ENCODE measurements around the gene LRRK1. TPM values are rescaled to one million over a fixed set of nuclear protein-coding genes. Genes with fewer than 3 reads are reported as not detected.

LRRK1 gene
- total RNA-seq, 1 donor from 2014 or later = 4.8 TPM

DNA sequence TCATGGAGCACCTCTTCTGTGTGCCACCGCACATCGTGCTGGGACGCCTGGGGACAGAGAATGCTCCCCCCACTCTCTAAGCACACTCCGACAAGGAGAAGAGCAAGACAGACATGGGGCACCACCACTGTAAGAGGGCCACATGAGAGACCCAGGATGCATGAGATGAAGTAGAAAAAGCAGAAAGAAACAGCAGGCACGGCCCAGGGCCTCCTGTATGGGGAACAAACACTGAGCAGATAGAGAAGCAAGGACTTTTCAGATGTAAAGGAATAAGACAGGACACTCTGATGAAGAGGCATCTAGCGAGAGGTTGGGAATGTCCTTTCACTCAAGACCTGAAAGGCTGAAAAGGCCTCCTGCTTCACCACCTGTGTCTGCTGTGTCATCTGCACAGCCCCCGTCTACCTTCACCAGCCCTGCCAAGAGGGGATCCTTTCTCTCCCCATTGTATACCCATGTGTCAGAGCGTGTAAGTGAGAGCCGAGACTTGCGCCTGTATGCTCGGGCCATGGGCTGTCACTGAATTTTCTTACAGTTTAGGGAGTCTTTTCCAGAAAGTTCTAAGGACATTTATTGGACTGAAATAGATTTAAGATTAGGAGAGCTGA, 125.6 kb downstream of the LRRK1 start:
- H3K27me3 Mint-ChIP-seq (ENCODE audit: unreplicated experiment) = peaks cover 3% of the 10 kb centered on the region

DNA sequence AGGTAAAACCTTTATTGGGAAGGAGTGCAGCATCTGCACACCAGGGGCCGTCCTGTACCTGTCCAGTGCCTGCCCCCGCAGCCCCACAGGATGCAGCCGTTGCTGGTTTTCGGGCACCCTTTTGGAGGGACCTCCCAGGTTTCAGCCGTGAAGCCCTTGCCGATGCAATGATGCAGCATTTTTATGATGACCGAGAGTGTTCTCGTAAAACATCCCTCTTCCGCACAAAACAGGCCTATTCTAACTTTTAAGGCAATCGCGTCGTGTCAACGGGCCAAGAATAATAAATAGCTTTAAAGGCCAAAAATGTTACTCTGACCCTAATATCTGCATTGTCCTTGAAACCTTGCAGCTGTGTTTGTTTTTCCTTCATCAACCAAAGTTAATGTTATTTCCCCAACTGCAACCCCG, 126.1 kb downstream of the LRRK1 start:
- Mint-ChIP-seq H3K4me3 (ENCODE audit: unreplicated experiment) (no peak overlapping the region), H3K27ac (ENCODE audit: unreplicated experiment) (no peak overlapping the region), H3K27me3 (ENCODE audit: unreplicated experiment) (peaks cover 3% of the 10 kb centered on the region), H3K4me1 (ENCODE audit: unreplicated experiment) (peaks cover 18% of the 10 kb centered on the region), H3K36me3 (ENCODE audit: low read depth, unreplicated experiment) (no peaks in the 10 kb centered on the region), H3K9me3 (ENCODE audit: unreplicated experiment) (no peaks in the 10 kb centered on the region)
- TF ChIP-seq, protein P1, sequence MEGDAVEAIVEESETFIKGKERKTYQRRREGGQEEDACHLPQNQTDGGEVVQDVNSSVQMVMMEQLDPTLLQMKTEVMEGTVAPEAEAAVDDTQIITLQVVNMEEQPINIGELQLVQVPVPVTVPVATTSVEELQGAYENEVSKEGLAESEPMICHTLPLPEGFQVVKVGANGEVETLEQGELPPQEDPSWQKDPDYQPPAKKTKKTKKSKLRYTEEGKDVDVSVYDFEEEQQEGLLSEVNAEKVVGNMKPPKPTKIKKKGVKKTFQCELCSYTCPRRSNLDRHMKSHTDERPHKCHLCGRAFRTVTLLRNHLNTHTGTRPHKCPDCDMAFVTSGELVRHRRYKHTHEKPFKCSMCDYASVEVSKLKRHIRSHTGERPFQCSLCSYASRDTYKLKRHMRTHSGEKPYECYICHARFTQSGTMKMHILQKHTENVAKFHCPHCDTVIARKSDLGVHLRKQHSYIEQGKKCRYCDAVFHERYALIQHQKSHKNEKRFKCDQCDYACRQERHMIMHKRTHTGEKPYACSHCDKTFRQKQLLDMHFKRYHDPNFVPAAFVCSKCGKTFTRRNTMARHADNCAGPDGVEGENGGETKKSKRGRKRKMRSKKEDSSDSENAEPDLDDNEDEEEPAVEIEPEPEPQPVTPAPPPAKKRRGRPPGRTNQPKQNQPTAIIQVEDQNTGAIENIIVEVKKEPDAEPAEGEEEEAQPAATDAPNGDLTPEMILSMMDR (IDR thresholded peaks at IDR 0.05; ENCODE audit: unreplicated experiment) = no peak
- peak; percentile 1 for DNase-seq (ENCODE audit: low spot score)

More for the DNA sequence above, 125.6 kb downstream of the LRRK1 start:
- TF ChIP-seq, protein P1 (IDR thresholded peaks at IDR 0.05; ENCODE audit: unreplicated experiment) = no peak
- Mint-ChIP-seq H3K36me3 (ENCODE audit: low read depth, unreplicated experiment) (no peaks in the 10 kb centered on the region), H3K4me3 (ENCODE audit: unreplicated experiment) (no peak overlapping the region), H3K27ac (ENCODE audit: unreplicated experiment) (no peak overlapping the region), H3K4me1 (ENCODE audit: unreplicated experiment) (peaks cover 18% of the 10 kb centered on the region), H3K9me3 (ENCODE audit: unreplicated experiment) (no peaks in the 10 kb centered on the region)
- peak; percentile 0 for DNase-seq (ENCODE audit: low spot score)

- Mint-ChIP-seq H3K36me3 (ENCODE audit: low read depth, unreplicated experiment) (no peaks in the 10 kb centered on the region), H3K9me3 (ENCODE audit: unreplicated experiment) (no peaks in the 10 kb centered on the region), H3K4me3 (ENCODE audit: unreplicated experiment) (no peak overlapping the region), H3K4me1 (ENCODE audit: unreplicated experiment) (peaks cover 18% of the 10 kb centered on the region), H3K27ac (ENCODE audit: unreplicated experiment) (no peak overlapping the region), H3K27me3 (ENCODE audit: unreplicated experiment) (peaks cover 3% of the 10 kb centered on the region)
- TF ChIP-seq, protein P1 (IDR thresholded peaks at IDR 0.05; ENCODE audit: unreplicated experiment) = no peak
- peak; percentile 1 for DNase-seq (ENCODE audit: low spot score)
Measured at GRCh38 chr15:101045835-101046691, 126.9 kb downstream of the LRRK1 start.

GRCh38 chr15:101046826-101047225, 127.7 kb downstream of the LRRK1 start:
- DNase-seq (ENCODE audit: low spot score) = no peak
- Mint-ChIP-seq H3K4me3 (ENCODE audit: unreplicated experiment) (no peak overlapping the region), H3K27ac (ENCODE audit: unreplicated experiment) (no peak overlapping the region), H3K9me3 (ENCODE audit: unreplicated experiment) (no peaks in the 10 kb centered on the region), H3K36me3 (ENCODE audit: low read depth, unreplicated experiment) (no peaks in the 10 kb centered on the region), H3K27me3 (ENCODE audit: unreplicated experiment) (peaks cover 3% of the 10 kb centered on the region), H3K4me1 (ENCODE audit: unreplicated experiment) (peaks cover 18% of the 10 kb centered on the region)
- TF ChIP-seq, protein P1 (IDR thresholded peaks at IDR 0.05; ENCODE audit: unreplicated experiment) = no peak

DNA sequence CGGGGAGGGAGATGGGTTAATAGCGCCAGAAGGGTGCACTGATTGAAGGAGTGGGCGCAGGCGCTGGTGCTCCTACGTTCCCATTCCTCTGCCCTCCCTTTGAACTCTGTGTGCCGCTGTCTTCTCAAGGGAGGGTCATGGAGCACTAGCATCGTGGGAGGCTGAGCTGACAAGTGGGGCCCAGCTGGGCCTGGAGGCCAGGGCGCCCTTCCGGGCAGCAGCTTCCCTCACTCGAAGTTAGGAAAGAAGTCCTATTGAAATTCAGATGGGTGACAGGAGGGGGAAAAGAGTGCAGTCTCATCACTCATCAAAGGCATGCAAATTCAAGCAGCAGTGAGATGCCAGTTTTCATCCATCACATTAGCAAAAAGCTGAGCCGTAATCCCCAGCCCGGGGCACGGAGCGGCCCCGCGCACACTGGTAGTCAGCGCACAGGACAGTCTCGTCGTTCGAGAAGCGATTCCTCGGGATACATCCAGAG, 128.2 kb downstream of the LRRK1 start:
- H3K4me1 Mint-ChIP-seq (ENCODE audit: unreplicated experiment) = peaks cover 18% of the 10 kb centered on the region
- H3K27ac Mint-ChIP-seq (ENCODE audit: unreplicated experiment) = no peak overlapping the region
- H3K27me3 Mint-ChIP-seq (ENCODE audit: unreplicated experiment) = peaks cover 5% of the 10 kb centered on the region
- H3K9me3 Mint-ChIP-seq (ENCODE audit: unreplicated experiment) = no peaks in the 10 kb centered on the region
- no peak overlapping the region for H3K4me3 Mint-ChIP-seq (ENCODE audit: unreplicated experiment)
- TF ChIP-seq, protein P1 (IDR thresholded peaks at IDR 0.05; ENCODE audit: unreplicated experiment) = no peak
- no peaks in the 10 kb centered on the region for H3K36me3 Mint-ChIP-seq (ENCODE audit: low read depth, unreplicated experiment)
- DNase-seq (ENCODE audit: low spot score) = peak; percentile 3

All from endothelial cell (in vitro differentiated cells).